CD4-positive, alpha-beta T cell treated with Interleukin-15 for 4 hours (primary cell): ENCODE data around the gene CABLES1.
"Not testable (repeated sequence)": the region's sequence is repeated elsewhere in the genome, so short reads cannot be mapped to it uniquely, and the experiment has no call there.

Source experiments
- DNase-seq: peaks from one replicate; pipeline ENCODE4 v3.0.0-alpha.2; 2020; ENCODE audit warnings: low spot score

CABLES1 gene

GRCh38 chr18:23141104-23141999 lies 6.1 kb downstream of the CABLES1 start:
- no peak for DNase-seq

- DNase-seq: no peak
These were observed 7.1 kb downstream of the CABLES1 start for GRCh38 chr18:23142251-23142929.

GRCh38 chr18:23143016-23143814 lies 7.9 kb downstream of the CABLES1 start:
- no peak for DNase-seq

- DNase-seq: no peak
These were observed 8.6 kb downstream of the CABLES1 start for GRCh38 chr18:23143815-23144261.

- no peak for DNase-seq
These were observed 9.4 kb downstream of the CABLES1 start for GRCh38 chr18:23144640-23145039.

GRCh38 chr18:23145621-23146020 lies 10.3 kb downstream of the CABLES1 start:
- no peak for DNase-seq

- DNase-seq: no peak
These were observed 11.7 kb downstream of the CABLES1 start for GRCh38 chr18:23146861-23147469.

- DNase-seq: no peak
These were observed 13.1 kb downstream of the CABLES1 start for GRCh38 chr18:23148382-23148781.

GRCh38 chr18:23149570-23149969 lies 14.3 kb downstream of the CABLES1 start:
- no peak for DNase-seq

- no peak for DNase-seq
These were observed 16.3 kb downstream of the CABLES1 start for GRCh38 chr18:23151414-23152099.

- no peak for DNase-seq
These were observed 18.7 kb downstream of the CABLES1 start for GRCh38 chr18:23154030-23154429.

GRCh38 chr18:23154823-23155500 lies 19.7 kb downstream of the CABLES1 start:
- DNase-seq: no peak

- DNase-seq: no peak
These were observed 20.3 kb downstream of the CABLES1 start for GRCh38 chr18:23155537-23155936.

- DNase-seq: no peak
These were observed 20.8 kb downstream of the CABLES1 start for GRCh38 chr18:23156134-23156533.

GRCh38 chr18:23158058-23158457 lies 22.8 kb downstream of the CABLES1 start:
- no peak for DNase-seq

- DNase-seq: not testable (repeated sequence)
These were observed 23.6 kb downstream of the CABLES1 start for GRCh38 chr18:23158884-23159283.

GRCh38 chr18:23159344-23159743 lies 24.1 kb downstream of the CABLES1 start:
- no peak for DNase-seq

GRCh38 chr18:23162473-23162872 lies 27.2 kb downstream of the CABLES1 start:
- DNase-seq: no peak

GRCh38 chr18:23163786-23164533 lies 28.7 kb downstream of the CABLES1 start:
- no peak for DNase-seq
